ENCODE measurements around the gene EEFSEC.

The EEFSEC gene

DNA sequence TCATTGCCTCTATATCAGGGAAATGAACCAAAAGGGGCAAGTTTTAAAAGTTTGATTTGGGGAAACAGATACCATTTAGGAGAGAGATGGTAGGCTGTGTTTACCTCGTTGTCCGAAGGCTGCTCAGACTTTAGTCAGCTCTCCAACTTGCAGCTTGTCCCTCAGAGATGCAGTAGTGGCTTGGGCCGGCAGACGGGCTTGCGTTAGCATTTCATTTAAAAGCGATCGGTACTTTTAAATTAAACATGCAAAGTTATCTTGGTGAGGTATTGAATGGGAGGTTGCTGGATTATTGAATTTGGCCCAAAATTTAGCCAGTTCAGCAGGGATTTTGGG is 26.2 kb downstream of the EEFSEC start:
- H3K27ac ChIP-seq: no peak overlapping the region
- POLR2A ChIA-PET (ENCODE audit: low non-redundant PET): no interaction called here

DNA sequence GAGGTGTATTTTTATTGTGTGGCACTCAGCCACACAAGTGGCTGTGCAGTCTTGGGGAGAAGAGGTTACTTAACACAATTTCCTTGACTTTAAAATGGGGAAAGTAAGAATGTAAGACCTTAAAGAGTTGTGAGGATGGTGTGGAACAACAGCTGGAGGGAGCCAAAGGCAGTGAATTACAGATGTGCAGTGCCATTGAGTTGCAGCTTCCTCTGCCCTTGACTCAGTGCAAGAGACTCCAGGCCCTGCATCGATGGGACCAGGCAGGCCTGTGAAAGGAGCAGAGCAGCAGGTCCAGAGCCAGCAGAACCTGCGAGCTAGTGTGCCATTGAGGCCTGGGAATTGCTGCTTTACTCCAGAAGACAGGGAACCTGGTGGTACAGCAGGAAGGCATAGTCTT is 27.2 kb downstream of the EEFSEC start:
- TF ChIP-seq, protein P1, sequence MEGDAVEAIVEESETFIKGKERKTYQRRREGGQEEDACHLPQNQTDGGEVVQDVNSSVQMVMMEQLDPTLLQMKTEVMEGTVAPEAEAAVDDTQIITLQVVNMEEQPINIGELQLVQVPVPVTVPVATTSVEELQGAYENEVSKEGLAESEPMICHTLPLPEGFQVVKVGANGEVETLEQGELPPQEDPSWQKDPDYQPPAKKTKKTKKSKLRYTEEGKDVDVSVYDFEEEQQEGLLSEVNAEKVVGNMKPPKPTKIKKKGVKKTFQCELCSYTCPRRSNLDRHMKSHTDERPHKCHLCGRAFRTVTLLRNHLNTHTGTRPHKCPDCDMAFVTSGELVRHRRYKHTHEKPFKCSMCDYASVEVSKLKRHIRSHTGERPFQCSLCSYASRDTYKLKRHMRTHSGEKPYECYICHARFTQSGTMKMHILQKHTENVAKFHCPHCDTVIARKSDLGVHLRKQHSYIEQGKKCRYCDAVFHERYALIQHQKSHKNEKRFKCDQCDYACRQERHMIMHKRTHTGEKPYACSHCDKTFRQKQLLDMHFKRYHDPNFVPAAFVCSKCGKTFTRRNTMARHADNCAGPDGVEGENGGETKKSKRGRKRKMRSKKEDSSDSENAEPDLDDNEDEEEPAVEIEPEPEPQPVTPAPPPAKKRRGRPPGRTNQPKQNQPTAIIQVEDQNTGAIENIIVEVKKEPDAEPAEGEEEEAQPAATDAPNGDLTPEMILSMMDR (conservative IDR thresholded peaks at IDR 0.05; ENCODE audit: low read depth): no peak
- CTCF ChIA-PET: interaction anchor here (1.0 kb wide), 1 partner anchor 10 kb away, joined by 5 read pairs; no protein-coding TSS in a partner anchor
- POLR2A ChIA-PET (ENCODE audit: low non-redundant PET): no interaction called here
- no peak overlapping the region for H3K27ac ChIP-seq
- DNase-seq (ENCODE audit: low spot score): no peak

More for the DNA sequence above, 26.2 kb downstream of the EEFSEC start:
- no peak for DNase-seq (ENCODE audit: low spot score)
- TF ChIP-seq, protein P1 (conservative IDR thresholded peaks at IDR 0.05; ENCODE audit: low read depth): no peak
- CTCF ChIA-PET: interaction anchor here (0.6 kb wide), 1 partner anchor 66 kb away, joined by 3 read pairs; no protein-coding TSS in a partner anchor

DNA sequence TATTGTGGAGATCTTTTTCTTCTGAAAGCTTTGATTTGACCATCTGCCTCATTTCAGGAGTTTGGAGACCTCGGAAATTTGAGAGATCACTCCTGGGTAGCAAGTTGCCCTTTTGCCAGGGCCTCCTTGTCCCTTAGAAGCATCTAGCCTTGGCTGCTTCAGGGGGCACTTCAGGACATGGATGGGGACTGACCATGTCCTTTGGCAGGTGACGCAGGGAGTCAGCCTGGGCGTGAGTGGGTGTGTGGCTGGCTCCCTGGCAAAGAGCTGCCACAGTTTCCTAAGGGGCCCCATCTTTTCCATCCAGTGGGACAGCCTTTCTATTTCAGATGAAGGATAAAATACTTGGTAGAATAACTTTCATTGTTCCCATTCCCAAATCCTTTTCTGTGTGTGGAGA is 27.6 kb downstream of the EEFSEC start:
- H3K27ac ChIP-seq: no peak overlapping the region
- DNase-seq (ENCODE audit: low spot score): no peak
- ChIA-PET CTCF (interaction anchor here (0.6 to 1.0 kb wide), 2 partner anchors 10 to 85 kb away, joined by 3 to 5 read pairs; no protein-coding TSS in a partner anchor), POLR2A (ENCODE audit: low non-redundant PET) (no interaction called here)
- TF ChIP-seq, protein P1 (conservative IDR thresholded peaks at IDR 0.05; ENCODE audit: low read depth): no peak

DNA sequence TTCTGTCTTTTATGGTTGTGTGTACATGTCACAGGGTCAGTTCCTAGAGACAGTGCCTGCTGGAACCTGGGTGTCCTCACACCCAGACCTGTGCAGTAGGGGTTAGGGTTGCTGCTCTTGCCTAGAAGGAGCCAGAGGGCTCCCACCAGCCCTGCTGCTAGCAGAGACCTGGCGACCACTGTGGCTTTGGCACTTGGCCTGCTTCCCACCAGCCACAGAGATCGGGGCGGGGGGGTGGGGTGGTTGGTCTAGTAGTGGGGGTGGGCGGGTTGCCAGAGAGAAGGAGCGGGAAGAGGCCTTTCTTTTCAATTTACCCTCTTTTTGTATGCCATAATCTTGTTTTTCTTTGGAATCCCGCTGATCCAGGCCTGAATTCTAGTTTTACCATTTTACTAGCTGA is 29.4 kb downstream of the EEFSEC start:
- CTCF ChIA-PET: interaction anchor here (0.5 to 0.8 kb wide), 2 partner anchors 114 to 283 kb away, joined by 3 to 4 read pairs; no protein-coding TSS in a partner anchor
- TF ChIP-seq, protein P1 (conservative IDR thresholded peaks at IDR 0.05; ENCODE audit: low read depth): no peak
- DNase-seq (ENCODE audit: low spot score): no peak
- POLR2A ChIA-PET (ENCODE audit: low non-redundant PET): no interaction called here
- H3K27ac ChIP-seq: no peak overlapping the region

DNA sequence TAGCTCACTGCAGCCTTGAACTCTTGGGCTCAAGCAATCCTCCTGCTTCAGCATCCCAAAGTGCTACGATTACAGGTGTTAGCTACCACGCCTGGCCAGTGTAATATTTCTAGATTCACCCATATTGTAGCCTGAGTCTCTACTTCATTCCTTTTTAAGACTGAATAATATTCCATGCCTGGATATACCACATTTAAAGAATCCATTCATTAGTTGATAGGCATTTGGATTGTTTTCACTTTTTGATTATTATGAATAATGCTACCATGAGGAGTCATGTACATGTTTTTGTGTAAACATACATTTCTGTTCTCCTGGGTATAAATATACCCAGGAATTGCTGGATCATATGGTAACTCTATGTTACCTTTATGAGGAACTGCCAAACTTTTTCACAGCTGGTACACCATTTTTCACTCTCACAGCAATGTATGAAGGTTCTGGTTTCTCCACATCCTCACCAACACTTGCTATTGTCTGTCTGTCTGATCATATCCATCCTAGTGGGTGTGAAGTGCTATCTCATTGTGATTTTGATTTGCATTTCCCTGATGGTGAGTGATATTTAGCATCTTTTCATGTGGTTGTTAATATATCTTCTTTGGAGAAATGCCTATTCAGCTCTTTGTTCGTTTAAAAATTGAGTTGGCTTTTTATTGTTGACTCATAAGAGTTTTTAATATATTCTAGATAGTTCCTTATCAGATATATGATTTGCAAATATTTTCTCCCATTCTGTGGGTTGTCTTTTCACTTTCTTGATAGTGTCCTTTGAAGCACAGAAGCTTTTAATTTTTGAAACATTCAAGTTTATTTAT is 32.6 kb downstream of the EEFSEC start:
- H3K27ac ChIP-seq: no peak overlapping the region
- TF ChIP-seq, protein P1 (conservative IDR thresholded peaks at IDR 0.05; ENCODE audit: low read depth): no peak
- CTCF ChIA-PET: interaction anchor here (0.6 to 0.7 kb wide), 2 partner anchors 378 to 415 kb away, joined by 3 read pairs; no protein-coding TSS in a partner anchor
- POLR2A ChIA-PET (ENCODE audit: low non-redundant PET): no interaction called here
- no peak for DNase-seq (ENCODE audit: low spot score)

GRCh38 chr3:128187495-128187894 is 34.2 kb downstream of the EEFSEC start:
- no peak overlapping the region for H3K27ac ChIP-seq
- ChIA-PET POLR2A (ENCODE audit: low non-redundant PET) (no interaction called here), CTCF (no interaction called here)
- TF ChIP-seq, protein P1 (conservative IDR thresholded peaks at IDR 0.05; ENCODE audit: low read depth): no peak
- DNase-seq (ENCODE audit: low spot score): no peak

All from RWPE1 (cell line).